Diencephalon (tissue), 1 donor: Measurements from ENCODE around the gene KIF20B. TPM values are rescaled to one million over a fixed set of nuclear protein-coding genes. Genes with fewer than 3 reads are reported as not detected.

Experiments
- total RNA-seq: library from RNA; depleted of rRNA; stranded (reverse); fragments of >200 nt; gene quantifications from one replicate; pipeline ENCODE4 v1.2.3, GENCODE V29; 2014

The KIF20B gene, protein sequence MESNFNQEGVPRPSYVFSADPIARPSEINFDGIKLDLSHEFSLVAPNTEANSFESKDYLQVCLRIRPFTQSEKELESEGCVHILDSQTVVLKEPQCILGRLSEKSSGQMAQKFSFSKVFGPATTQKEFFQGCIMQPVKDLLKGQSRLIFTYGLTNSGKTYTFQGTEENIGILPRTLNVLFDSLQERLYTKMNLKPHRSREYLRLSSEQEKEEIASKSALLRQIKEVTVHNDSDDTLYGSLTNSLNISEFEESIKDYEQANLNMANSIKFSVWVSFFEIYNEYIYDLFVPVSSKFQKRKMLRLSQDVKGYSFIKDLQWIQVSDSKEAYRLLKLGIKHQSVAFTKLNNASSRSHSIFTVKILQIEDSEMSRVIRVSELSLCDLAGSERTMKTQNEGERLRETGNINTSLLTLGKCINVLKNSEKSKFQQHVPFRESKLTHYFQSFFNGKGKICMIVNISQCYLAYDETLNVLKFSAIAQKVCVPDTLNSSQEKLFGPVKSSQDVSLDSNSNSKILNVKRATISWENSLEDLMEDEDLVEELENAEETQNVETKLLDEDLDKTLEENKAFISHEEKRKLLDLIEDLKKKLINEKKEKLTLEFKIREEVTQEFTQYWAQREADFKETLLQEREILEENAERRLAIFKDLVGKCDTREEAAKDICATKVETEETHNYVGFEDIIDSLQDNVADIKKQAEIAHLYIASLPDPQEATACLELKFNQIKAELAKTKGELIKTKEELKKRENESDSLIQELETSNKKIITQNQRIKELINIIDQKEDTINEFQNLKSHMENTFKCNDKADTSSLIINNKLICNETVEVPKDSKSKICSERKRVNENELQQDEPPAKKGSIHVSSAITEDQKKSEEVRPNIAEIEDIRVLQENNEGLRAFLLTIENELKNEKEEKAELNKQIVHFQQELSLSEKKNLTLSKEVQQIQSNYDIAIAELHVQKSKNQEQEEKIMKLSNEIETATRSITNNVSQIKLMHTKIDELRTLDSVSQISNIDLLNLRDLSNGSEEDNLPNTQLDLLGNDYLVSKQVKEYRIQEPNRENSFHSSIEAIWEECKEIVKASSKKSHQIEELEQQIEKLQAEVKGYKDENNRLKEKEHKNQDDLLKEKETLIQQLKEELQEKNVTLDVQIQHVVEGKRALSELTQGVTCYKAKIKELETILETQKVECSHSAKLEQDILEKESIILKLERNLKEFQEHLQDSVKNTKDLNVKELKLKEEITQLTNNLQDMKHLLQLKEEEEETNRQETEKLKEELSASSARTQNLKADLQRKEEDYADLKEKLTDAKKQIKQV (N-terminal part only)
- total RNA-seq: 9.9 TPM

DNA sequence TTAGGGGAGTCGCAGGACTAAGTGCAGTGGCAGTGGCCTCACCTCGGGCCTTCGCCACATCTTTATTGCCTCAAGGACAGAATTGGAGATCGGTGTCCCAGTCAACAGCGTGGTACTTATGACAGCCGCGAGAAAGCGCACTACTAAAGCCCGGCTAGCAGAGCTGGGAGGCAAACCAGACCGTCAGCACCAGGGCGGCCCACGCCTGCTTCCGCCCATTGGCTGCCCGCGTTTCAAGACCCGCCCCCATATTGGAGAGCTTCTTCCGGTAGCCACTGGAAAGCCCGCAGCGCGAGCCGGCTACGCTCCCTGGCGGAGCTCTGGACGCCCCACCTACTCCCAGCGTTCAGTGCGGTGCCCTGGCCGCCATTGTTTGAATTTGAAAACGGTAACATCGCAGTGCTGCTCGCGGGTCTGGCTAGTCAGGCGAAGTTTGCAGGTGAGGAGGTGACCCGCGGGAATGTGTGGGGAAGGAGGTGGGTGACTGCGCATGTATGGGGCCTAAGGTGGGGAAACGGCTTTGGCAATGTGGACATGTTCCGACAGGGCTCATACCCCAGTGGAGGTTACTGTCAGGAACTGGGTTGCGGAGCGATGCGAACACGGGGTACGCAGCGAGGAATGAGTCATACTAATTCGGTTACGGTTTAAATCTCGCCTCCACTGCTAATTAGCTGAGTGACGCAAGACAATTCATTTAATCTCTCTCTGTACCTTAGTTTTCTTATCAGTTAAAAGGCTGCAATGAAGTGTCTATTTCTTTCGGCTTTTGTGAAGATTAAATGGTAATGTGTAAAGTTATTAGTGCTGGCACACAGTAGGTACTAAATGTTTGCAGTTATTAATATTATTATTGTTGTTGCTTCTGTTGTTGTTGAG is at the start of gene KIF20B:
KIF20B (plus strand) TSS at position 349 of the 879 bp plus-strand sequence. CDS start 3,705 bp downstream, outside the sequence.

Other genes with a start within 250 kb of the KIF20B start
- gene SLC16A12, start 166.0 kb upstream of the KIF20B start, total RNA-seq: 3.9 TPM
- 44.8 TPM for gene PANK1, start 56.3 kb upstream of the KIF20B start, total RNA-seq